Measurements from ENCODE around the gene ZNF701. TPM values are rescaled to one million over a fixed set of nuclear protein-coding genes. Genes with fewer than 3 reads are reported as not detected.
"Not testable (repeated sequence)": the region's sequence is repeated elsewhere in the genome, so short reads cannot be mapped to it uniquely, and the experiment has no call there.

ZNF701 gene
- total RNA-seq, 2 donors from 2014 or later, result 14.9 to 19.0 TPM

- H3K9me3 ChIP-seq (ENCODE audit: control insufficient read depth, low read length, poor library complexity, severe bottlenecking); H3K27ac Mint-ChIP-seq; ATAC-seq; H3K4me1 Mint-ChIP-seq; DNase-seq; H3K36me3 Mint-ChIP-seq (ENCODE audit: low read depth); H3K4me3 Mint-ChIP-seq; H3K27me3 Mint-ChIP-seq: not testable (repeated sequence)
Observed at GRCh38 chr19:52627441-52627840, 57.4 kb downstream of the ZNF701 start.

GRCh38 chr19:52635786-52636570 is 65.9 kb downstream of the ZNF701 start:
- Mint-ChIP-seq H3K4me1 (peaks cover 20% of the 10 kb centered on the region), H3K4me3 (no peak overlapping the region), H3K27ac (no peak overlapping the region), H3K36me3 (ENCODE audit: low read depth) (no peaks in the 10 kb centered on the region), H3K27me3 (no peaks in the 10 kb centered on the region)
- no peak for ATAC-seq
- no peaks in the 10 kb centered on the region for H3K9me3 ChIP-seq (ENCODE audit: control insufficient read depth, low read length, poor library complexity, severe bottlenecking)
- DNase-seq, result no peak

Other genes starting within 250 kb of the ZNF701 start
- under 1 TPM; 0.16 to 0.30 TPM for gene ZNF610, start 234.0 kb upstream of the ZNF701 start, total RNA-seq
- gene ZNF880, start 200.4 kb upstream of the ZNF701 start, total RNA-seq, result 10 to 100 TPM; 11.0 to 16.8 TPM
- gene ZNF528, start 172.4 kb upstream of the ZNF701 start, total RNA-seq, result 10 to 100 TPM in 1 of 2 donors, 1 to 10 TPM in 1; 8.1 to 12.9 TPM
- under 1 TPM; 0.22 to 0.29 TPM for gene ZNF534, start 141.1 kb upstream of the ZNF701 start, total RNA-seq
- under 1 TPM; 0.26 to 0.75 TPM for gene ZNF578, start 116.7 kb upstream of the ZNF701 start, total RNA-seq
- 10 to 100 TPM; 17.3 to 20.1 TPM for gene ZNF808, start 42.6 kb upstream of the ZNF701 start, total RNA-seq
- gene ZNF83, start 68.1 kb downstream of the ZNF701 start, total RNA-seq, result 10 to 100 TPM; 56.1 to 61.1 TPM
- 10 to 100 TPM; 21.1 to 25.8 TPM for gene ZNF611, start 164.8 kb downstream of the ZNF701 start, total RNA-seq
- gene ZNF600, start 216.5 kb downstream of the ZNF701 start, total RNA-seq, result 10 to 100 TPM in 1 of 2 donors, 1 to 10 TPM in 1; 5.7 to 17.9 TPM

Data from T-helper 17 cell (primary cell).